HUES64 (cell line): ENCODE results near the gene KDM4B.

Experiments
- H3K27ac ChIP-seq: 2 replicates; pipeline ENCODE4 v1.7.0; 2013; ENCODE audit warnings: low read depth, low read length, inconsistent platforms
- H3K27me3 ChIP-seq: 2 replicates; pipeline ENCODE4 v1.6.1; 2013; ENCODE audit warnings: mild to moderate bottlenecking, low read length; ENCODE audit not compliant: insufficient read depth
- H3K36me3 ChIP-seq: 2 replicates; pipeline ENCODE4 v1.6.1; 2013; ENCODE audit warnings: mild to moderate bottlenecking, low read length; ENCODE audit not compliant: insufficient read depth
- H3K4me1 ChIP-seq: 2 replicates; pipeline ENCODE4 v1.6.1; 2013; ENCODE audit warnings: mild to moderate bottlenecking, low read length, moderate library complexity; ENCODE audit not compliant: insufficient read depth
- H3K4me3 ChIP-seq: 2 replicates; pipeline ENCODE4 v1.5.1; 2013; ENCODE audit warnings: mild to moderate bottlenecking, low read length, moderate library complexity
- H3K9ac ChIP-seq: 2 replicates; pipeline ENCODE4 v1.6.1; 2013; ENCODE audit warnings: mild to moderate bottlenecking, low read depth, low read length
- H3K9me3 ChIP-seq: 2 replicates; pipeline ENCODE4 v1.6.1; 2013; ENCODE audit warnings: low read depth, low read length; ENCODE audit not compliant: insufficient read depth
- WGBS: fragments of 150-250, 120-280 bp; methylation state at CpG from one replicate; pipeline ENCODE4 v1.1.7; 2013; ENCODE audit warnings: missing lambda C conversion rate; 5-methylcytosine and 5-hydroxymethylcytosine counted together

Gene KDM4B

DNA sequence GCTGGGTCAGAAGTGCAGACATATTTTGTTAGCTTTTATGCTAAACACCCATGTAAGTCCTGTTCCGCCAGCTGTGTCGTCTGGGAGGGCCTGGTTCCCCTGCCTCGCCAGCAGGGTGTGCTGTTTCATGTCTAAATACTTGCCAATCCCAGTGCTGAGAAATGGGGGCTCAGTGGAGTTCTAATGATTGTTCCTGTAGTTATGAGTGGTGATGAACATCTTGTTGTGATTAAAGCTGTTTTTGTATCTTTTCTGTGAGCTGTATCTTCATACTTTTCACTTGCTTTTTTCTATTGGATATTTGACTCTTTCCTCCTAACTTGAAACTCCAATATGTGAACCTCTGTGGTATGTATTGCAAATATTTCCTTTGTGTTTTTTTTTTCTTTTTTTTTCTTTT lies 32.7 kb downstream of the KDM4B start:
- no peak overlapping the region for H3K27ac ChIP-seq
- no peak overlapping the region for H3K4me3 ChIP-seq
- H3K4me1 ChIP-seq, result no peaks in the 10 kb centered on the region
- H3K9ac ChIP-seq, result no peak overlapping the region
- WGBS, result 51% methylated on average over 3 of the region's 3 CpGs
- H3K36me3 ChIP-seq, result no peaks in the 10 kb centered on the region
- H3K9me3 ChIP-seq, result no peaks in the 10 kb centered on the region
- no peaks in the 10 kb centered on the region for H3K27me3 ChIP-seq

GRCh38 chr19:5002143-5002542 lies 33.2 kb downstream of the KDM4B start:
- whole genome bisulfite sequencing, result 88% methylated on average over 3 of the region's 4 CpGs
- no peaks in the 10 kb centered on the region for H3K36me3 ChIP-seq
- no peaks in the 10 kb centered on the region for H3K9me3 ChIP-seq
- H3K4me1 ChIP-seq, result no peaks in the 10 kb centered on the region
- no peak overlapping the region for H3K4me3 ChIP-seq
- no peaks in the 10 kb centered on the region for H3K27me3 ChIP-seq
- no peak overlapping the region for H3K27ac ChIP-seq
- H3K9ac ChIP-seq, result no peak overlapping the region

- Histone ChIP-seq H3K9ac (no peak overlapping the region), H3K4me1 (no peaks in the 10 kb centered on the region), H3K27me3 (no peaks in the 10 kb centered on the region), H3K36me3 (no peaks in the 10 kb centered on the region), H3K9me3 (0 out of 2 replicates have a peak, but pooled peaks cover 4% of the 10 kb centered on the region), H3K27ac (no peak overlapping the region), H3K4me3 (no peak overlapping the region)
- 95% methylated on average over 18 of the region's 18 CpGs for whole genome bisulfite sequencing
Measured at GRCh38 chr19:5003781-5004180, 34.9 kb downstream of the KDM4B start.

- no peaks in the 10 kb centered on the region for H3K4me1 ChIP-seq
- H3K27me3 ChIP-seq, result no peaks in the 10 kb centered on the region
- H3K4me3 ChIP-seq, result no peak overlapping the region
- no peak overlapping the region for H3K27ac ChIP-seq
- H3K9me3 ChIP-seq, result 0 out of 2 replicates have a peak, but pooled peaks cover 4% of the 10 kb centered on the region
- no peaks in the 10 kb centered on the region for H3K36me3 ChIP-seq
- no peak overlapping the region for H3K9ac ChIP-seq
- 93% methylated on average over 5 of the region's 5 CpGs for WGBS
Measured at GRCh38 chr19:5005096-5005495, 36.2 kb downstream of the KDM4B start.

DNA sequence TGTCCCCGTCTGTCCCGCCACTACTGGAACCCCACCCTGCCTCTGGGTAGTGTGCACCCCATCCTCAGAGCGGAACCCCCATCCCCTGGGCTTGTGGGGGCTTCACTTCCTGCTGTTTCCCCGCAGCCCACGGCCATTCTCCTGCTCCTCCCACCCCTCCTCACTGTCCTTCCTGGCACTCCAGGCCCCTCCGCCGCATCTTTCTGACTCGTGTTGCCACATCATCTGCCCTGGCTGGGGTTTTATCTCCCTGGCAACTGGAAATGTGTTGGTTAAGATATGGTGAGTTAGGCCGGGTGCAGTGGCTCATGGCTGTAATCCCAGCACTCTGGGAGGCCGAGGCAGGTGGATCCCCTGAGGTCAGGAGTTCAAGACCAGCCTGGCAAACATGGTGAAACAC lies 37.3 kb downstream of the KDM4B start:
- H3K9me3 ChIP-seq, result 0 out of 2 replicates have a peak, but pooled peaks cover 4% of the 10 kb centered on the region
- no peak overlapping the region for H3K4me3 ChIP-seq
- H3K27me3 ChIP-seq, result no peaks in the 10 kb centered on the region
- no peak overlapping the region for H3K9ac ChIP-seq
- 84% methylated on average over 9 of the region's 10 CpGs for WGBS
- no peak overlapping the region for H3K27ac ChIP-seq
- no peaks in the 10 kb centered on the region for H3K36me3 ChIP-seq
- no peaks in the 10 kb centered on the region for H3K4me1 ChIP-seq

DNA sequence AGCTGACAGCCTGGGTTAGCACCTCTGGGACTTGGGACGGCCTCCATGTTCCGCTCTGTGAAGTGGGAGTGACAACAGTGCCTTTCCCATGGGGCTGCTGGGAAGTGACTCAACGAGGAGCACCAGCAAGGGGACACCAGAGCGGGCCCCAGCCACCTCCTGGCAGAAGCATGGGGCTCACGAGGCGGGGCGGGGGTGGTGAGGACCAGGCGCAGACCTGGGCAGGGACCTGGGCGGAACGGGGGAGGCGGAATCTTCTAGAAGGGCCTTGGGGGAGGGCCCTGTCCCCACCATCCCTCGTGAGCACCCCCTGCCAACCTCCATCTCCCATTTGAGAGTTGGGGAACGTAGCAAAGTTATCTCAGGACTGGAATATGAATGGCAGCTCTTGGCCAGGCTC lies 37.9 kb downstream of the KDM4B start:
- 0 out of 2 replicates have a peak, but pooled peaks cover 4% of the 10 kb centered on the region for H3K9me3 ChIP-seq
- H3K27me3 ChIP-seq, result no peaks in the 10 kb centered on the region
- WGBS, result 92% methylated on average over 13 of the region's 13 CpGs
- H3K36me3 ChIP-seq, result no peaks in the 10 kb centered on the region
- no peak overlapping the region for H3K9ac ChIP-seq
- H3K4me3 ChIP-seq, result no peak overlapping the region
- no peak overlapping the region for H3K27ac ChIP-seq
- no peaks in the 10 kb centered on the region for H3K4me1 ChIP-seq

DNA sequence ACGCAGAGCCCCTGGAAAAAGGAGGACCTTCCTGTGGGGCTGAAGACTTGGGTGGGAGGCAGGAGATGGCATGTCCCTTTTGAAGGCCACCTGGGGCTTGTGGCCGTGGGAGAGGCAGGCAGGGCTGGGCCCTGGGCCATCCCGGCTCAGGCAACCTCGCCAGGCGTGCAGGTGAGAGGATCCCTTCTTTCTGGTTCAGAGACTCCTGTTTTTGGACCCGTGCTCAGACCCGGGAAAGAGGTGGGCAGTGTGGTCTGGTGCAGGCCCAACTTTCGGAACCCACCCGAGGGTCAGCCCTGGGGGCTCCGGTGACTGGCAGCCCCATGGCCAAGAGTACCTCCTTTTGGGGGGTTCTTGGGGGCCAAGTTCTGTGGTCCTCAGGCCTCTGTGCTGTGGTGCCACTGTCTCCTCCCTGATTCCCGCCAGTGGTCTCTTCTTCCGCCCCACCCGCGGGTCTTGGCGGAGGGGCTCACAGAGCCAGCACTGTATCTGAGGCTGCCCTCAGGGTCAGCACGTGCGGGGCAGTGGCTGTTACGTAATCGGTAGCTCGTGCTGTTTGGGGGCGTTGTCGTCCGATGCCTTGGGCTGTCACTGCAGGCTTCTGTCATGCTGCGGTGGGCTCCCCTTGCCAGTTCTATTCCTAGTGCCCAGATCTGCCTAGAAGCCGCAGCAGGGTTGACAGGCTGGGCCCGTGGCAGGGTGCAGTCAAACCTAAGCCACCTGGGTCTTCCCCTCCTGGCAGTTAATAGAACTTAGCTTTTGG lies 42.7 kb downstream of the KDM4B start:
- Histone ChIP-seq H3K9me3 (0 out of 2 replicates have a peak, but pooled peaks cover 4% of the 10 kb centered on the region), H3K27ac (no peak overlapping the region), H3K4me1 (no peaks in the 10 kb centered on the region), H3K27me3 (no peaks in the 10 kb centered on the region), H3K9ac (no peak overlapping the region), H3K36me3 (peaks cover 4% of the 10 kb centered on the region), H3K4me3 (no peak overlapping the region)
- WGBS, result 93% methylated on average over 26 of the region's 26 CpGs

DNA sequence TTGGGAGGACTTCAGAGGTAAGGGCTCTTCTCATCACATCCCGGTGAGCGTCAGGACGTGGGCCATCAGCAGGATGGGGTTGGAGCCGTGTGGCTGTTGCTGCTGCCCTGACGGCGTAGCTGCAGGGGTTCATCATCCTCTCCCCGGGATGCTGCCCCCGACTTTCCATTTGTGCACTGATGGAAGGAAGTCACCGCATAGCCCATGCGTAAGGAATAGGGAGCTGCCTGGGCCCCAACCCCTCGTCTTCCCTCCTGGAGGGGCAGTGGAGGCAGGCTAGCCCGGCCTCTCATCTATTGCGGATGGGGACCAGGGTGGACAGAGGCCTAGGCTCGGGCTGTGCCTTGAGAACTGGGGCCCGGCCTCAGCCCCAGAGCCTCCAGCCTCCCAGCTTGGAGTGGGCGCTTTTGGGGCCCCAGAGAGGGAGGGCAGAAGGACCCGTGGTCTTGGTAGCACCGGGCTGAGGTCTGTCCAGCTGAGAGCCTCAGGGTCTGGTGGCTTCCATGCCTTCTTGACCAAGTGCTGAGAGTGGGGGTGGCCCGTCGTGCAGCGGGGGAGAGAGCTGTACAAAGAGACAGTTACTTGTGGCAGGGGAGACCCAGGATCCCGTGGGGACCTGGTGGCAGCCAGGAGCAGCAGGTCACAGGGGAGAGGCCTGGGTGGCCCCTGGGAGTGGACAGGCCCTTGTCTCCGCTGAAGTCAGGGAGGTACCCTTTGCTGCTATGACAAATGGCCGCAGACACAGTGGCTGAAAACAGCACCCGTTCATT lies 44.0 kb downstream of the KDM4B start:
- H3K27me3 ChIP-seq, result no peaks in the 10 kb centered on the region
- H3K36me3 ChIP-seq, result peaks cover 9% of the 10 kb centered on the region
- WGBS, result 94% methylated on average over 25 of the region's 25 CpGs
- 0 out of 2 replicates have a peak, but pooled peaks cover under 1% of the 10 kb centered on the region for H3K9me3 ChIP-seq
- H3K4me3 ChIP-seq, result no peak overlapping the region
- no peak overlapping the region for H3K9ac ChIP-seq
- H3K4me1 ChIP-seq, result no peaks in the 10 kb centered on the region
- no peak overlapping the region for H3K27ac ChIP-seq

DNA sequence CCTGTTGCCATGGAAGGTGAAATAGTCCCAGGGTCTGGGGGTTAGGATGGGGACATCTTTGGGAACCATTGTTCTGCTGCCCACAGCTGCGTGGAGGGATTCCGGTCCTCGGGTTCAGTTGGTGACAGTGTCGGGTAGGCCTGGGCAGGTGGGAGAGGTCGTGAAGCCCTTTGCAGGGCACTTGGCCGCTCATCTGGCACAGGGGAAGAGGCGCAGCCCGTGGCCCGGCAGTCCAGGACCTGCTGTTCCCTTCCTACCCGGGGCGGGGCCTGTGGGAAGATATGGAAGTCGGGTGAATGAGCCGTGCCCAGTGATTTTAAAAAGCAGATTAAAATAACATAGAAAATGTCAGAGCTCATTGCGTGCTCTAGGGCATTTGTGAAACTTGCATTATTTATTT lies 44.8 kb downstream of the KDM4B start:
- 97% methylated on average over 14 of the region's 14 CpGs for WGBS
- H3K36me3 ChIP-seq, result peaks cover 16% of the 10 kb centered on the region
- no peak overlapping the region for H3K9ac ChIP-seq
- H3K27me3 ChIP-seq, result no peaks in the 10 kb centered on the region
- no peaks in the 10 kb centered on the region for H3K4me1 ChIP-seq
- no peak overlapping the region for H3K4me3 ChIP-seq
- H3K9me3 ChIP-seq, result no peaks in the 10 kb centered on the region
- no peak overlapping the region for H3K27ac ChIP-seq

- WGBS, result 96% methylated on average over 13 of the region's 13 CpGs
- H3K9ac ChIP-seq, result no peak overlapping the region
- no peak overlapping the region for H3K4me3 ChIP-seq
- H3K27me3 ChIP-seq, result no peaks in the 10 kb centered on the region
- peaks cover 17% of the 10 kb centered on the region for H3K36me3 ChIP-seq
- H3K27ac ChIP-seq, result no peak overlapping the region
- no peaks in the 10 kb centered on the region for H3K9me3 ChIP-seq
- H3K4me1 ChIP-seq, result no peaks in the 10 kb centered on the region
Measured at GRCh38 chr19:5014941-5015340, 46.0 kb downstream of the KDM4B start.

- Histone ChIP-seq H3K9me3 (no peaks in the 10 kb centered on the region), H3K27ac (no peak overlapping the region), H3K27me3 (no peaks in the 10 kb centered on the region), H3K4me3 (no peak overlapping the region), H3K36me3 (peaks cover 17% of the 10 kb centered on the region), H3K4me1 (no peaks in the 10 kb centered on the region), H3K9ac (no peak overlapping the region)
- 94% methylated on average over 16 of the region's 16 CpGs for WGBS
Measured at GRCh38 chr19:5016268-5016667, 47.4 kb downstream of the KDM4B start.
